ENCODE measurements around the gene OR2C1. TPM values are rescaled to one million over a fixed set of nuclear protein-coding genes. Genes with fewer than 3 reads are reported as not detected.

Gene OR2C1
- total RNA-seq, 1 donor from 2014 or later, result not detected

GRCh38 chr16:3327514-3327913, 28.2 kb upstream of the OR2C1 start:
- intact Hi-C loops (cut with DNase I), result no loop called here
- Histone ChIP-seq H3K36me3 (no peaks in the 10 kb centered on the region), H3K9me3 (peaks cover 6% of the 10 kb centered on the region), H3K27me3 (no peaks in the 10 kb centered on the region), H3K27ac (no peak overlapping the region), H3K4me1 (no peaks in the 10 kb centered on the region), H3K4me3 (no peak overlapping the region)
- ATAC-seq (no peak), DNase-seq (no peak)
- TF ChIP-seq, protein P1, sequence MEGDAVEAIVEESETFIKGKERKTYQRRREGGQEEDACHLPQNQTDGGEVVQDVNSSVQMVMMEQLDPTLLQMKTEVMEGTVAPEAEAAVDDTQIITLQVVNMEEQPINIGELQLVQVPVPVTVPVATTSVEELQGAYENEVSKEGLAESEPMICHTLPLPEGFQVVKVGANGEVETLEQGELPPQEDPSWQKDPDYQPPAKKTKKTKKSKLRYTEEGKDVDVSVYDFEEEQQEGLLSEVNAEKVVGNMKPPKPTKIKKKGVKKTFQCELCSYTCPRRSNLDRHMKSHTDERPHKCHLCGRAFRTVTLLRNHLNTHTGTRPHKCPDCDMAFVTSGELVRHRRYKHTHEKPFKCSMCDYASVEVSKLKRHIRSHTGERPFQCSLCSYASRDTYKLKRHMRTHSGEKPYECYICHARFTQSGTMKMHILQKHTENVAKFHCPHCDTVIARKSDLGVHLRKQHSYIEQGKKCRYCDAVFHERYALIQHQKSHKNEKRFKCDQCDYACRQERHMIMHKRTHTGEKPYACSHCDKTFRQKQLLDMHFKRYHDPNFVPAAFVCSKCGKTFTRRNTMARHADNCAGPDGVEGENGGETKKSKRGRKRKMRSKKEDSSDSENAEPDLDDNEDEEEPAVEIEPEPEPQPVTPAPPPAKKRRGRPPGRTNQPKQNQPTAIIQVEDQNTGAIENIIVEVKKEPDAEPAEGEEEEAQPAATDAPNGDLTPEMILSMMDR (IDR thresholded peaks at IDR 0.05), result no peak

DNA sequence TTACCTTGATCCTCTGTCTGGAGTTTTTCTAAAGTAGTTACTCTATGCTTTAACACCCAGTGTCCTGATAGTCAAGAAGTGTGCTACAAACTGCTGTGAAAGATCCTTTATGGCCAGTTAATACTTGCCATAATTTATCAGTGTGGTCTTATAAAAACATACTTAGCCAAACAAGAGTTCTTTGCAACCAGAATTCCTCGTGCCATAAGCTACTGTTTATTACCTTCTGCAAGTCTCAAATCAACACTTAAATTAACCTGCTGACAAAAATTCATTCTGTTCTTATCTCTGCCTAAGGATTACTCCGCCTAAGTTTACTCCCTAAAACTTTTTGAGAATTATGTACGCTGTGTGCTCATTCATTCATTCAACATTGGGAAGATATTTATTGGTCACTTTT, 27.6 kb upstream of the OR2C1 start:
- TF ChIP-seq, protein P1 (IDR thresholded peaks at IDR 0.05), result no peak
- H3K4me1 ChIP-seq, result no peaks in the 10 kb centered on the region
- peaks cover under 1% of the 10 kb centered on the region for H3K9me3 ChIP-seq
- H3K36me3 ChIP-seq, result no peaks in the 10 kb centered on the region
- H3K4me3 ChIP-seq, result no peak overlapping the region
- no peak overlapping the region for H3K27ac ChIP-seq
- DNase-seq (no peak), ATAC-seq (no peak)
- H3K27me3 ChIP-seq, result no peaks in the 10 kb centered on the region
- intact Hi-C loops (cut with DNase I), result no loop called here

DNA sequence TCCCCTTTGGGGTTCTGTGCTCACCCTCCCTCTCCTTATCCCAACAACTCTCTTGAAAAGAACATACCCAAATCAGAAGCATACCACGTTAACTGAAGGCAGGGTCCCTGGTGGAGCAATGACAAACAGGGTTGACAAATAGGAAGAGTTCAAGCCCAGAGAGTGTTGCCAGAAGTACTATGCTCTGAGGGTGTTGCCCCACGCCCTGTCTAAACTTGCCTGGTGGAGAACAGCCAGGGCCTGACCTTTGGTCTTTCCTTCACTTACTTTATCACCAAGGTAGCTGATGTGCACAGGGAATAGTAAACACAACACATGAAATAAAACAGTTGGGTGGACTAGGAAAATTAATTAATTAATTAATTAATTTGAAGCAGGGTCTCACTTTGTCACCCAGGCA, 27.0 kb upstream of the OR2C1 start:
- no peak overlapping the region for H3K27ac ChIP-seq
- DNase-seq, result no peak
- H3K9me3 ChIP-seq, result no peaks in the 10 kb centered on the region
- TF ChIP-seq, protein P1 (IDR thresholded peaks at IDR 0.05), result no peak
- no peaks in the 10 kb centered on the region for H3K4me1 ChIP-seq
- H3K36me3 ChIP-seq, result no peaks in the 10 kb centered on the region
- no peak overlapping the region for H3K4me3 ChIP-seq
- no peaks in the 10 kb centered on the region for H3K27me3 ChIP-seq
- intact Hi-C loops (cut with DNase I), result no loop called here
- no peak for ATAC-seq

- Histone ChIP-seq H3K27ac (no peak overlapping the region), H3K9me3 (no peaks in the 10 kb centered on the region), H3K4me1 (no peaks in the 10 kb centered on the region), H3K36me3 (no peaks in the 10 kb centered on the region), H3K4me3 (no peak overlapping the region), H3K27me3 (no peaks in the 10 kb centered on the region)
- DNase-seq (no peak), ATAC-seq (no peak)
- intact Hi-C loops (cut with DNase I), result no loop called here
- TF ChIP-seq, protein P1 (IDR thresholded peaks at IDR 0.05), result no peak
These were observed 9.6 kb upstream of the OR2C1 start for GRCh38 chr16:3346041-3346440.

DNA sequence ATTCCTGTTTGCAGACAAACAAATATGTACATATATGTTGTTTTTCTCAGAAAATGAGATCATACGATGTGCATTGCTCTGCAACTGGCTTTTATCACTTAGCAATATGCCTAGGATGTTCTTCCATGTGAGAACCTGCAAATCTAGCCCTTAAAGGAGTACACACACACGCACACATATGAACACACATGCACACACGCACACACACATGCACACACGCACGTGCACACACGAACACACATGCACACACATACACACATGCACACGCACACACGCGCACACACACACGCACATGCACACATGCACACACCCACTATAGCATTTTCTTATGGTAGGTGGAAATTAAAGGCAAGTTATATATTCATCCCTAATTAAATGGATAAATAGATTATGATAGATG, 8.1 kb upstream of the OR2C1 start:
- H3K4me1 ChIP-seq, result no peaks in the 10 kb centered on the region

More for the DNA sequence above, 8.1 kb upstream of the OR2C1 start:
- TF ChIP-seq, protein P1 (IDR thresholded peaks at IDR 0.05), result no peak
- intact Hi-C loops (cut with DNase I), result no loop called here
- no peak for ATAC-seq
- no peak for DNase-seq
- H3K4me3 ChIP-seq, result no peak overlapping the region
- H3K36me3 ChIP-seq, result no peaks in the 10 kb centered on the region
- no peaks in the 10 kb centered on the region for H3K27me3 ChIP-seq
- H3K9me3 ChIP-seq, result no peaks in the 10 kb centered on the region
- H3K27ac ChIP-seq, result no peak overlapping the region

Measured in upper lobe of right lung (tissue), 1 donor.